Measurements from ENCODE around the gene MYT1.

The MYT1 gene

GRCh38 chr20:64216910-64217309 lies 52.7 kb downstream of the MYT1 start:
- TF ChIP-seq CTCF (IDR thresholded peaks at IDR 0.05) (no peak), ZFX (IDR thresholded peaks at IDR 0.05; ENCODE audit: borderline replicate concordance) (no peak)
- H3K27ac ChIP-seq = no peak overlapping the region

- H3K27ac ChIP-seq = no peak overlapping the region
- TF ChIP-seq CTCF (IDR thresholded peaks at IDR 0.05) = no peak
- no peak for TF ChIP-seq ZFX (IDR thresholded peaks at IDR 0.05; ENCODE audit: borderline replicate concordance)
Observed at GRCh38 chr20:64217539-64218221, 53.4 kb downstream of the MYT1 start.

- TF ChIP-seq CTCF (IDR thresholded peaks at IDR 0.05) (no peak), ZFX (IDR thresholded peaks at IDR 0.05; ENCODE audit: borderline replicate concordance) (no peak)
Observed at GRCh38 chr20:64219202-64219601, 55.0 kb downstream of the MYT1 start.

GRCh38 chr20:64219730-64220129 lies 55.5 kb downstream of the MYT1 start:
- no peak overlapping the region for H3K27ac ChIP-seq
- TF ChIP-seq ZFX (IDR thresholded peaks at IDR 0.05; ENCODE audit: borderline replicate concordance) (no peak), CTCF (IDR thresholded peaks at IDR 0.05) (no peak)

More at GRCh38 chr20:64219202-64219601, 55.0 kb downstream of the MYT1 start:
- no peak overlapping the region for H3K27ac ChIP-seq

- TF ChIP-seq CTCF (IDR thresholded peaks at IDR 0.05) (no peak), ZFX (IDR thresholded peaks at IDR 0.05; ENCODE audit: borderline replicate concordance) (no peak)
- no peak overlapping the region for H3K27ac ChIP-seq
Observed at GRCh38 chr20:64220420-64220819, 56.2 kb downstream of the MYT1 start.

GRCh38 chr20:64220891-64221527 lies 56.8 kb downstream of the MYT1 start:
- TF ChIP-seq ZFX (IDR thresholded peaks at IDR 0.05; ENCODE audit: borderline replicate concordance) = no peak
- TF ChIP-seq CTCF (IDR thresholded peaks at IDR 0.05) = no peak

GRCh38 chr20:64222291-64222735 lies 58.1 kb downstream of the MYT1 start:
- H3K27ac ChIP-seq = no peak overlapping the region
- TF ChIP-seq CTCF (IDR thresholded peaks at IDR 0.05) (no peak), ZFX (IDR thresholded peaks at IDR 0.05; ENCODE audit: borderline replicate concordance) (no peak)

More at GRCh38 chr20:64220891-64221527, 56.8 kb downstream of the MYT1 start:
- H3K27ac ChIP-seq = no peak overlapping the region

Data from 22Rv1 (cell line).